Endometrial microvascular endothelial cells (primary cell): ENCODE data around the gene GRIP1. TPM values are rescaled to one million over a fixed set of nuclear protein-coding genes. Genes with fewer than 3 reads are reported as not detected.
"Not testable (repeated sequence)": the region's sequence is repeated elsewhere in the genome, so short reads cannot be mapped to it uniquely, and the experiment has no call there.

ENCODE experiments used
- in situ Hi-C: cut with HindIII; loops from 2 replicates; pipeline ENCODE4 v1.10.0; 2017; ENCODE audit warnings: low sequenced_read_pairs, low pct_unique_long_range_greater_than_20kb; ENCODE audit errors: inconsistent ontology term
- total RNA-seq: library from RNA; depleted of rRNA; stranded (reverse); fragments of >200 nt; gene quantifications from one replicate; pipeline ENCODE4 v1.2.3, GENCODE V29; 2015; ENCODE audit errors: inconsistent ontology term

Gene GRIP1
- total RNA-seq, 1 donor from 2014 or later, result not detected

DNA sequence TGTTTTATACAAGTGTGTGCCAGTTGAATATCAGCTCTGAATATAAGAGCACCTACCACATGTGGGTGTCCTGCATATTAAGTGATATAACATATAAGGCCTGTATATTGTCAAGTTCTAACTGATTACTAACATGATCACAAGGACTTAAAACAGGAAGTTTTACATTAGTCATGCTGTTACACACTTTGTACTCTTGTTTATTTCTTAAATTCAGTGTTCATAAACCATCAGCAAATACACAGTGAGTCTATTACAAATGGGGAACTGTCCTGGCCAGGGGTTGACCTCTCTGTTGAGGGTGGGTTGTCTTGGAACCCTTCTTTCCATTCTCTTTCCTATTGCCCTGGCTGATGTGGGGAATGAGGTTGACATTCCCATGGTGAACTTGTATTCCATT is 357.4 kb downstream of the GRIP1 start:
- in situ Hi-C loops, result no loop called here

DNA sequence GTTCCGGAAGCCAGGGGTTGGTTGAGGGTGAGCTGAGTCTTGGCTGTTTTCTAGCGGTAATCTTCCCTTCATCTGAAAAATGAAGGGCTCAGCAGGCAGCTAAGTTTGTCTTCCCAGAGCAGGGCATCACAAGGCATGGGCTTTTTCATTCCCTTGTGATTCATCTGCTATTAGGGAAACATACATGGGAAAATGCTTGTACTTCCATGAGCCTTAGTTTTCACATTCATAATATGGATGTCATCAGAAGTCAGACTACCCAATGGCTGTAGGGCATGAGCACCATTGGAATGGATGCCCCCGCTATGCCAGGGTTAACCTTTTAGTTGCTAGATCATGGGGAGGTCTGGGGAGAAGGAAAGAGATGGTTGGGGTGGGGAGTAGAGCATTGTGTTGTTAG is 357.9 kb downstream of the GRIP1 start:
- in situ Hi-C loops, result no loop called here

GRCh38 chr12:66319266-66319954 is 359.5 kb downstream of the GRIP1 start:
- in situ Hi-C loops, result no loop called here

DNA sequence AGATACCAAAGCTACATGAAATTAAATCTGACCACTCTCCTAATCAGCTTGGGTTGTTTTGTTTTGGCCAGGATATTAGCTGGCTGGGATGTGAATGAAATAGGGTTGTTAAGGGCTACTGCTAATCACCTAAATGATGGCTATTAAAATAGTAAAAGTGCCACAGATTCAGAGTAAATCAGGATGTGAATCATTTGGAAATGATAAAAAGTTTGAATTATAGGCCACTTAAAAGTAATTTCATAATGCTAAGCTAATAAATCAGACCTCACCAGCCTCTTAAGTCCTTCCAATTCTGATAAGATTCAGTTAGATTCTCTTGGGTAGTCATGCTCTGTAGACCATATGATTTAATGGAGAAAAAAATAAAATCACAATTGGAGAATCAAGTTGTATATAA is 364.6 kb downstream of the GRIP1 start:
- in situ Hi-C loops, result no loop called here

DNA sequence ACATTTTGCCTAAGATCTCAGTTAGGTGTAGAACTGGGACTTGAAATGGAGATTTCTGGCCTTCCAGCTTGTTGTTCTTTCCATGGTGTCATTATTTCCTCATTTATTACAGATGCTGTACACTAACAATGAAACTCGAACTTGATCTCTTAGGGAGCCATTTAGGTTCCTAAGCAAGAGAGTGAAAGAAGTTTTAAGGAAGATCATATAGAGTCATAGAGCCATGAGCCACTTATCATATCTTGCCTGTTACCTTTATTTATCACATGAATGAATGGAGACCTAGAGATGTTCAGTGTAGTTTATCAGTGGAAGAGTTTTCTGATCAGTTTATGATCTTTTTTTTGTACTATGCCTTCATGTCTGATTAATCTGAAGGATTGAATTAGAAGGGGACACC is 366.7 kb downstream of the GRIP1 start:
- in situ Hi-C loops, result no loop called here

DNA sequence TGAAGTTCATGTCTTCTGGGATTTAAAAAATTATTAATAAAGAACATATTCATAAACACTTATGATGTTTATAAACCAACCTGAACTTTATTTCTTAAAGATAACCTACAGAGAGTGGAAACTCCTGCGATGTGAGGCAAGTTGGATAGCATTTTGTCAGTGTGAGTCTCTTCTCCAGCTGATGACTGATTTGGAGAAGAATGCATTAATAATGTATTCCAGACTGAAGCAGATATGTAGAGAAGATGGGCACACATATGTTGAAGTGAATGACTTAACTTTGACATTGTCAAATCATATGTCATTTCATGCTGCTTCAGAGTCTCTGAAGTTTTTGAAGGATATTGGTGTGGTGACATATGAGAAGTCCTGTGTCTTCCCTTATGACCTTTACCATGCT is 369.3 kb downstream of the GRIP1 start:
- in situ Hi-C loops, result no loop called here

DNA sequence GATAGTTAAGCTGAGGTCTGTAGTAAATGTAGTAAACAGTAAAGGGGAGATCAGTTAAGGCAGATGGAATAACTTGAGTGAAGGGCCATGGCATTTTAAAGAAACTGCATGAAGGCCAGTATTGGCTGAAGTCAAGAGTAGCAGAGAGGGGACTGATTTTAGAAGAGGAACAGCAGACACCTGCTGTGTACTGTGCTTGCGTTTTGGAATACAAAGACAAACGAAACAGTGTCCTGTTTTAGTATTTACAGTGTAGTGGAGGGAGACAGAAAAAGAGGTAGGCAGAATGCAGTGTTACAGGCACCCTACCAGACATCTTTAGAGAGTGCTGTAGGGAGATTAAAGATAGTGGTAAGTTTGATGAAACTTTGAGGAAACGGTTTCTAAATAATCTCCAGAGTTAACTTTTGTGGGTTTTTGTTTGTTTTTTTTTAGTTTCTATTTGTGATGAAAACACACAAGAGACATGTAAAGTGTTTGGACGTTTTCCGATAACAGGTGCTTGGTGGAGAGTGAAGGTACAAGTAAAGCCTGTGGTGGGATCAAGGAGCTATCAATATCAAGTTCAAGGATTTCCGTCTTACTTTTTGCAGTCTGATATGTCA is 374.5 kb downstream of the GRIP1 start:
- in situ Hi-C loops, result no loop called here

DNA sequence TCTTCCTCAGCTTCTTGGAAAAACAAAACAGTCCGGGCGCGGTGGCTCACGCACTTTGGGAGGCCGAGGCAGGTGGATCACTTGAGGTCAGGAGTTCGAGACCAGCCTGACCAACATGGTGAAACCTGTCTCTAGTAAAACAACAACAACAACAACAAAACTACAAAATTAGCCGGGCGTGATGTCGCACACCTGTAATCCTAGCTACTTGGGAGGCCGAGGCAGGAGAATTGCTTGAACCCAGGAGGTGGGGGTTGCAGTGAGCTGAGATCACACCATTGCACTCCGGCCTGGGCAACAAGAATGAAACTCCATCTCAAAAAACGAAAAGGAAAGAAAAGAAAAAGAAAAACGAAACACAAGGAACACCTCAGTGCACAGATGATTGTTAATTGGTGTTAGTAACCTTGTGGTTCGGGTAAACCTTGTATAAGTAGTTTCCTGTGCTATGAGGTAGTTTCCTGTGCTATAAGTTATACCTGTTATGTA is 375.5 kb downstream of the GRIP1 start:
- in situ Hi-C loops, result not testable (repeated sequence)

- in situ Hi-C loops, result no loop called here
Measured at GRCh38 chr12:66302827-66303169, 376.1 kb downstream of the GRIP1 start.

DNA sequence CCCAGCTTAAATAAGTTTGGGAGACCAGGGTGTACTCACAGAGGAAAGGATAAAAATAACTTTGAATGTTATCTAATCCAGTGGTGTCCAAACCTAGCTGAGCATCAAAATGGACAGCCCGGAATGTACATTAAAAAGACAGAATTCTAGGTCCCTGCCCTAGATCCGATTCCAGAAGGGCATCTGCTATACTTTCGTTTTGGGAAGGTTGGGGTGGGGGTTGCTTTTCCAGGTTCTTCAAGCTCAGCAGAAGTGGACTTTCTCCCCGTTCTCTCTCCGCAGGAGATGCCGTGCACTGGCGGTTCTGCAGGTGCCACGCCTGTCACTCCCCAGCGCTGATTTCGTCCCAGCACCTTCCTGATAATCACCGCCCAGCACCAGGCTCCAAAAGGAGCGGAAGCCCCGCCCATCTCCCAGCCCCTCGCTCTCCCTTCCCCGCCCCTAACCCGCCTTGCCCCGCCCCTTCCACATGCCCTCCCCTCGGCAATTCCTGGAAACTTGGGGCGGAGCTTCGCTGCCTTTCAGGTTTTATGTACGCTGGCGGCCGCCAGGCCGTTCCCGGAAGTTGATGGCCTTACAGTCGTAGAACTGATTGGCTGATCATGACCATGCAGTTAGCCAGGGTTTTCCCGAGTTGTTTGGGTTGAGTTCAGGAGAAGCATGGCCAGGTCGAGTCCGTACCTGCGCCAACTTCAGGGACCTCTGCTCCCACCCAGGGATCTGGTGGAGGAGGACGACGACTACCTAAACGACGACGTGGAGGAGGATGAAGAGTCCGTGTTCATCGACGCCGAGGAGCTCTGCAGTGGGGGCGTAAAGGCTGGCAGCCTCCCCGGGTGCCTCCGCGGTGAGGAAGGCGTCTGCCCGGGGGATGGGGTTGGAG is 376.7 kb downstream of the GRIP1 start, which contains the start of gene HELB:
TSS of gene HELB (plus strand) at position 550 of the 883 bp plus-strand sequence. CDS start at position 661, 111 bp downstream.
- in situ Hi-C loops, result no loop called here

- in situ Hi-C loops, result no loop called here
Measured at GRCh38 chr12:66297923-66298322, 381.0 kb downstream of the GRIP1 start.
